HL-60 (cell line): ENCODE data around the gene IL17F.

Source experiments
- GABPA ChIP-seq: IDR thresholded peaks from 2 replicates; pipeline ENCODE4 v1.6.1; 2012; ENCODE audit warnings: low read depth
- POLR2AphosphoS5 ChIP-seq: IDR thresholded peaks from 2 replicates; pipeline ENCODE4 v1.6.1; 2012; ENCODE audit warnings: low read depth
- SPI1 ChIP-seq: IDR thresholded peaks from 2 replicates; pipeline ENCODE4 v1.6.1; 2012; ENCODE audit warnings: low read depth, mild to moderate bottlenecking, borderline replicate concordance
- TF ChIP-seq, protein P1 (sequence below): IDR thresholded peaks from one replicate; pipeline ENCODE4 v1.5.1; 2011; ENCODE audit warnings: low read length, control low read depth, inconsistent platforms; ENCODE audit not compliant: insufficient read depth
- TF ChIP-seq, protein P2 (sequence below): IDR thresholded peaks from 2 replicates; pipeline ENCODE4 v1.6.1; 2012; ENCODE audit warnings: low read depth; ENCODE audit not compliant: insufficient replicate concordance

DNA sequence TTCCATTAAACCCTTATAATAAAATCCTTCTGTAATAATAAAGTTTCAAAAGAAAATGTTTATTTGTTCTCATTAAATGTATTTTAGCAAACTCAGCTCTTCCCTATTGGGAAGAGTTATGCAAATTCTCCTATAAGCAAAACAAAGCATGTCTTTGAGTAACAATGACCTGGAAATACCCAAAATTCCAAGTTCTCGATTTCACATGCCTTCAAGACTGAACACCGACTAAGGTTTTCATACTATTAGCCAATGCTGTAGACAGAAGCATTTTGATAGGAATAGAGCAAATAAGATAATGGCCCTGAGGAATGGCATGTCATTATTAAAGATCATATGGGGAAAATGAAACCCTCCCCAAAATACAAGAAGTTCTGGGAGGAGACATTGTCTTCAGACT lies 54.3 kb downstream of the IL17F start:
- TF ChIP-seq, protein P1, sequence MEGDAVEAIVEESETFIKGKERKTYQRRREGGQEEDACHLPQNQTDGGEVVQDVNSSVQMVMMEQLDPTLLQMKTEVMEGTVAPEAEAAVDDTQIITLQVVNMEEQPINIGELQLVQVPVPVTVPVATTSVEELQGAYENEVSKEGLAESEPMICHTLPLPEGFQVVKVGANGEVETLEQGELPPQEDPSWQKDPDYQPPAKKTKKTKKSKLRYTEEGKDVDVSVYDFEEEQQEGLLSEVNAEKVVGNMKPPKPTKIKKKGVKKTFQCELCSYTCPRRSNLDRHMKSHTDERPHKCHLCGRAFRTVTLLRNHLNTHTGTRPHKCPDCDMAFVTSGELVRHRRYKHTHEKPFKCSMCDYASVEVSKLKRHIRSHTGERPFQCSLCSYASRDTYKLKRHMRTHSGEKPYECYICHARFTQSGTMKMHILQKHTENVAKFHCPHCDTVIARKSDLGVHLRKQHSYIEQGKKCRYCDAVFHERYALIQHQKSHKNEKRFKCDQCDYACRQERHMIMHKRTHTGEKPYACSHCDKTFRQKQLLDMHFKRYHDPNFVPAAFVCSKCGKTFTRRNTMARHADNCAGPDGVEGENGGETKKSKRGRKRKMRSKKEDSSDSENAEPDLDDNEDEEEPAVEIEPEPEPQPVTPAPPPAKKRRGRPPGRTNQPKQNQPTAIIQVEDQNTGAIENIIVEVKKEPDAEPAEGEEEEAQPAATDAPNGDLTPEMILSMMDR = no peak
- no peak for TF ChIP-seq GABPA
- TF ChIP-seq POLR2AphosphoS5 = no peak
- TF ChIP-seq, protein P2, sequence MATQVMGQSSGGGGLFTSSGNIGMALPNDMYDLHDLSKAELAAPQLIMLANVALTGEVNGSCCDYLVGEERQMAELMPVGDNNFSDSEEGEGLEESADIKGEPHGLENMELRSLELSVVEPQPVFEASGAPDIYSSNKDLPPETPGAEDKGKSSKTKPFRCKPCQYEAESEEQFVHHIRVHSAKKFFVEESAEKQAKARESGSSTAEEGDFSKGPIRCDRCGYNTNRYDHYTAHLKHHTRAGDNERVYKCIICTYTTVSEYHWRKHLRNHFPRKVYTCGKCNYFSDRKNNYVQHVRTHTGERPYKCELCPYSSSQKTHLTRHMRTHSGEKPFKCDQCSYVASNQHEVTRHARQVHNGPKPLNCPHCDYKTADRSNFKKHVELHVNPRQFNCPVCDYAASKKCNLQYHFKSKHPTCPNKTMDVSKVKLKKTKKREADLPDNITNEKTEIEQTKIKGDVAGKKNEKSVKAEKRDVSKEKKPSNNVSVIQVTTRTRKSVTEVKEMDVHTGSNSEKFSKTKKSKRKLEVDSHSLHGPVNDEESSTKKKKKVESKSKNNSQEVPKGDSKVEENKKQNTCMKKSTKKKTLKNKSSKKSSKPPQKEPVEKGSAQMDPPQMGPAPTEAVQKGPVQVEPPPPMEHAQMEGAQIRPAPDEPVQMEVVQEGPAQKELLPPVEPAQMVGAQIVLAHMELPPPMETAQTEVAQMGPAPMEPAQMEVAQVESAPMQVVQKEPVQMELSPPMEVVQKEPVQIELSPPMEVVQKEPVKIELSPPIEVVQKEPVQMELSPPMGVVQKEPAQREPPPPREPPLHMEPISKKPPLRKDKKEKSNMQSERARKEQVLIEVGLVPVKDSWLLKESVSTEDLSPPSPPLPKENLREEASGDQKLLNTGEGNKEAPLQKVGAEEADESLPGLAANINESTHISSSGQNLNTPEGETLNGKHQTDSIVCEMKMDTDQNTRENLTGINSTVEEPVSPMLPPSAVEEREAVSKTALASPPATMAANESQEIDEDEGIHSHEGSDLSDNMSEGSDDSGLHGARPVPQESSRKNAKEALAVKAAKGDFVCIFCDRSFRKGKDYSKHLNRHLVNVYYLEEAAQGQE = no peak
- no peak for TF ChIP-seq SPI1
